Cortex of kidney (tissue), 1 donor: Measurements from ENCODE around the gene SIX6.

Experiments used
- DNase-seq: peaks from one replicate; lab custom pipeline; 2025; lab: John Stamatoyannopoulos, UW

Gene SIX6

GRCh38 chr14:60514378-60514740, 5.4 kb downstream of the SIX6 start:
- DNase-seq, result no peak

GRCh38 chr14:60514741-60515491, 6.0 kb downstream of the SIX6 start:
- DNase-seq, result no peak

- DNase-seq, result no peak
Observed at GRCh38 chr14:60515511-60516289, 6.8 kb downstream of the SIX6 start.

- DNase-seq, result no peak
Observed at GRCh38 chr14:60532442-60532841, 23.5 kb downstream of the SIX6 start.

GRCh38 chr14:60537663-60538062, 28.7 kb downstream of the SIX6 start:
- DNase-seq, result no peak

- no peak for DNase-seq
Observed at GRCh38 chr14:60544659-60545058, 35.7 kb downstream of the SIX6 start.

- DNase-seq, result no peak
Observed at GRCh38 chr14:60553808-60554207, 44.9 kb downstream of the SIX6 start.

GRCh38 chr14:60561845-60562746, 53.1 kb downstream of the SIX6 start:
- no peak for DNase-seq
